Caco-2 (cell line): ENCODE measurements around the gene DDX3X. TPM values are rescaled to one million over a fixed set of nuclear protein-coding genes. Genes with fewer than 3 reads are reported as not detected.

ENCODE experiments used
- BruUV-seq: library from RNA; stranded (reverse); fragments of 400-500 nt; replicated peaks from 2 replicates; lab custom pipeline; 2021; lab: Mats Ljungman, UMichigan
- CTCF ChIA-PET: fragments of 300-600 bp; sonication (Branson Sonifier 250); formaldehyde crosslinking; loops from one replicate; lab custom pipeline; 2022; ENCODE audit warnings: antibody characterized with exemption; lab: Charles Lee
- POLR2A ChIA-PET: fragments of 300-600 bp; sonication (Branson Sonifier 250); formaldehyde crosslinking; loops from one replicate; lab custom pipeline; 2022; ENCODE audit warnings: antibody characterized with exemption; lab: Charles Lee
- DNase-seq, 2 experiments: peaks; one replicate each; pipeline versions ENCODE4 v3.0.0 to v3.0.0-alpha.2; 2020 to 2022
- H3K27me3 ChIP-seq: replicated peaks from 2 replicates; pipeline ENCODE4 v1.6.0; 2011; ENCODE audit warnings: low read length; ENCODE audit not compliant: control insufficient read depth, insufficient read depth
- H3K36me3 ChIP-seq: 2 replicates; pipeline ENCODE4 v1.5.1; 2011; ENCODE audit warnings: low read length; ENCODE audit not compliant: control insufficient read depth, insufficient read depth
- H3K4me1 ChIP-seq: fragments of 250-450 bp; sonication (Bioruptor Pico); 2 replicates; pipeline ENCODE4 v1.5.1; 2020; ENCODE audit warnings: mild to moderate bottlenecking
- H3K4me3 ChIP-seq: 2 replicates; pipeline ENCODE4 v1.5.1; 2011; ENCODE audit warnings: low read depth, mild to moderate bottlenecking, control low read depth, low read length
- H3K9me3 ChIP-seq: fragments of 250-450 bp; sonication (Bioruptor Pico); 2 replicates; pipeline ENCODE4 v1.5.1; 2020; ENCODE audit warnings: mild to moderate bottlenecking, moderate library complexity
- H3K27ac Mint-ChIP-seq: one replicate; pipeline ENCODE4 v1.8.0; 2022; ENCODE audit warnings: mixed read lengths; ENCODE audit not compliant: unreplicated experiment
- H3K27me3 Mint-ChIP-seq: one replicate; pipeline ENCODE4 v1.8.0; 2022; ENCODE audit warnings: mixed read lengths; ENCODE audit not compliant: insufficient read depth, unreplicated experiment
- H3K36me3 Mint-ChIP-seq: one replicate; pipeline ENCODE4 v1.8.0; 2022; ENCODE audit warnings: mild to moderate bottlenecking, mixed read lengths; ENCODE audit not compliant: insufficient read depth, unreplicated experiment
- H3K4me1 Mint-ChIP-seq: one replicate; pipeline ENCODE4 v1.8.0; 2022; ENCODE audit warnings: low read depth, mixed read lengths; ENCODE audit not compliant: unreplicated experiment
- H3K4me3 Mint-ChIP-seq: one replicate; pipeline ENCODE4 v1.8.0; 2022; ENCODE audit warnings: mild to moderate bottlenecking, moderate library complexity, mixed read lengths; ENCODE audit not compliant: unreplicated experiment
- H3K9me3 Mint-ChIP-seq: one replicate; pipeline ENCODE4 v1.8.0; 2022; ENCODE audit warnings: mixed read lengths; ENCODE audit not compliant: unreplicated experiment
- intact Hi-C: fragments of 100-400 bp; cut with micrococcal nuclease; formaldehyde crosslinking; loops from one replicate; pipeline ENCODE4 v1.10.0; 2022; ENCODE audit not compliant: unreplicated experiment
- total RNA-seq: library from RNA; stranded (reverse); gene quantifications from 2 replicates; pipeline ENCODE4 v1.2.3, GENCODE V29; 2022
- TF ChIP-seq, protein P1 (sequence below), 2 experiments: fragments of 200-600 bp in 1 of 2; IDR thresholded peaks; 1 replicate in 1 of 2; 2 replicates in 1 of 2; pipeline versions ENCODE4 v1.5.1 to v1.8.0; 2011 to 2022; ENCODE audit warnings: antibody characterized with exemption in 1 of 2, control low read depth in 1 of 2, inconsistent platforms in 1 of 2, low read depth in 1 of 2, low read length in 1 of 2, mild to moderate bottlenecking in 1 of 2, moderate library complexity in 1 of 2; ENCODE audit not compliant: insufficient read depth in 1 of 2, severe bottlenecking in 1 of 2, unreplicated experiment in 1 of 2

DDX3X gene
- total RNA-seq, 1 experiment from 2014 or later, result 302 TPM

DNA sequence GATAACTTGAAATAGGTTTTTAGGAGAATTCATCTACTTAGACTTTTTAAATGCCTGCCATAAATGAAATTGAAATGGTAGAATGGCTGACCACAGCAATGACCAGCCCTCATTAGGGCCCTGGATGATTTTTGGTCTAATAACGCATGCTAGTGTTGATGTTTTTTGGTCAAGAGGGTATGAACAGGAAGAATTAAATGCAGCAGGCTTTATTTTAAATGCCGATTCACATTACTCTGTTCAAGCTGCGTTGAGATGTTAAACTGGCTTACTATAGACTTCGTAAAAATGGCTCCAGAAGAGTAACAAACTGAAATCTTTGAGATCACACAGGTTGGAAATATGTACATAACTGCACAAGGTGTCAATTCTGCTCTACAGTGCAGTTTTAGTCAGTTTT lies 14.6 kb downstream of the DDX3X start:
- no peaks in the 10 kb centered on the region; the same call in 1 of the 2 replicates for H3K36me3 ChIP-seq
- DNase-seq, result no peak
- BruUV-seq, result no TSS peak
- no peaks in the 10 kb centered on the region for H3K9me3 ChIP-seq
- peaks cover 78% of the 10 kb centered on the region for H3K36me3 Mint-ChIP-seq
- no peaks in the 10 kb centered on the region for H3K27me3 Mint-ChIP-seq
- H3K4me3 ChIP-seq, result no peak overlapping the region
- no peaks in the 10 kb centered on the region for H3K4me1 Mint-ChIP-seq
- H3K27ac Mint-ChIP-seq, result no peak overlapping the region
- ChIA-PET CTCF (no interaction called here), POLR2A (no interaction called here)
- intact Hi-C loops, result no loop called here
- TF ChIP-seq, protein P1, sequence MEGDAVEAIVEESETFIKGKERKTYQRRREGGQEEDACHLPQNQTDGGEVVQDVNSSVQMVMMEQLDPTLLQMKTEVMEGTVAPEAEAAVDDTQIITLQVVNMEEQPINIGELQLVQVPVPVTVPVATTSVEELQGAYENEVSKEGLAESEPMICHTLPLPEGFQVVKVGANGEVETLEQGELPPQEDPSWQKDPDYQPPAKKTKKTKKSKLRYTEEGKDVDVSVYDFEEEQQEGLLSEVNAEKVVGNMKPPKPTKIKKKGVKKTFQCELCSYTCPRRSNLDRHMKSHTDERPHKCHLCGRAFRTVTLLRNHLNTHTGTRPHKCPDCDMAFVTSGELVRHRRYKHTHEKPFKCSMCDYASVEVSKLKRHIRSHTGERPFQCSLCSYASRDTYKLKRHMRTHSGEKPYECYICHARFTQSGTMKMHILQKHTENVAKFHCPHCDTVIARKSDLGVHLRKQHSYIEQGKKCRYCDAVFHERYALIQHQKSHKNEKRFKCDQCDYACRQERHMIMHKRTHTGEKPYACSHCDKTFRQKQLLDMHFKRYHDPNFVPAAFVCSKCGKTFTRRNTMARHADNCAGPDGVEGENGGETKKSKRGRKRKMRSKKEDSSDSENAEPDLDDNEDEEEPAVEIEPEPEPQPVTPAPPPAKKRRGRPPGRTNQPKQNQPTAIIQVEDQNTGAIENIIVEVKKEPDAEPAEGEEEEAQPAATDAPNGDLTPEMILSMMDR (IDR thresholded peaks at IDR 0.05; ENCODE audit: insufficient read depth in 1 of 2, low read depth in 1 of 2, low read length in 1 of 2, severe bottlenecking in 1 of 2, unreplicated experiment in 1 of 2), result no peak
- H3K4me3 Mint-ChIP-seq, result no peak overlapping the region
- no peaks in the 10 kb centered on the region for H3K27me3 ChIP-seq
- no peaks in the 10 kb centered on the region for H3K9me3 Mint-ChIP-seq
- no peaks in the 10 kb centered on the region for H3K4me1 ChIP-seq

DNA sequence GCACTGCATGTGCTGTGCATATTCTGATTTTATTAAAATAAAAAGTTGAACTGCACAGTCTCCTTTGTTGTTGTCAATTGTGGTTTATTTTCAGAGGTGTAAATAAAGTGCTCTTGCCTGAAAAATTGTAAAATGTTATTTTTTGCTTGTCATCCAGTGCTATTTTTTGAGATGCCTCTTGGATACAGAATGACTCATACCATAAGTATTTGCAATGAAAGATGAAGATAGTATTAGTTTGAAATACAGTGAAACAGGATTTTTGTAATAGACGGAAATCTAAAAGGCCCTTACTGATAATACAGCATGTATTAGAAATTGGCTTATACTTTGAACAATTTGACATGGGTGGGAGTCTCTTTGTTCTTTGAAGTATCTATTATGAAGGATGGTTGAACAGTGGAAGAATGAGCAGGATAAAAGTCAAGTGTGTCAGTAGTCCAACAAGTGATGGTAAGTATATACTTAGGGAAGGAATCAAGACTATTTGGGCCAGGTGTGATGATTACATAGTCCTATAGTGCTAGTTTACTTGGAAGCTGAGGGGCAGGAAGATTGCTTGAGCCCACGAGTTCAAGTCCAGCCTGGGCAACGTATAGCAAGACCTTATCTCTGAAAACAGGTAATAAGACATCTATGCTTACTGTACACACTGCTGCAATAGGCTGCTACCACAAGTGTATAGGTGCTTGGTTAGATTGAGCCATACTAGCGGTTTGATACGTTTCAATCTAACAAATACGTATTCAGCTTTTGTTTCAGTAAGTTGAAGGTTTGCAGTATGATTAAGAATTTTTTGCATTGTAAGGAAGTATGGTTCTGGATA lies 16.4 kb downstream of the DDX3X start:
- CTCF ChIA-PET, result no interaction called here
- no TSS peak for BruUV-seq
- Mint-ChIP-seq H3K27me3 (no peaks in the 10 kb centered on the region), H3K36me3 (peaks cover 71% of the 10 kb centered on the region), H3K4me3 (no peak overlapping the region), H3K9me3 (no peaks in the 10 kb centered on the region), H3K27ac (peak overlapping the region; percentile 29), H3K4me1 (no peaks in the 10 kb centered on the region)
- Histone ChIP-seq H3K4me3 (no peak overlapping the region), H3K4me1 (no peaks in the 10 kb centered on the region), H3K9me3 (no peaks in the 10 kb centered on the region), H3K36me3 (no peaks in the 10 kb centered on the region; the same call in 1 of the 2 replicates), H3K27me3 (no peaks in the 10 kb centered on the region)
- TF ChIP-seq, protein P1 (IDR thresholded peaks at IDR 0.05; ENCODE audit: insufficient read depth in 1 of 2, low read depth in 1 of 2, low read length in 1 of 2, severe bottlenecking in 1 of 2, unreplicated experiment in 1 of 2), result no peak
- POLR2A ChIA-PET, result no interaction called here
- intact Hi-C loops, result loop anchor here (5.0 kb wide), 1 partner anchor 73 kb away; no protein-coding TSS in a partner anchor
- no peak for DNase-seq

DNA sequence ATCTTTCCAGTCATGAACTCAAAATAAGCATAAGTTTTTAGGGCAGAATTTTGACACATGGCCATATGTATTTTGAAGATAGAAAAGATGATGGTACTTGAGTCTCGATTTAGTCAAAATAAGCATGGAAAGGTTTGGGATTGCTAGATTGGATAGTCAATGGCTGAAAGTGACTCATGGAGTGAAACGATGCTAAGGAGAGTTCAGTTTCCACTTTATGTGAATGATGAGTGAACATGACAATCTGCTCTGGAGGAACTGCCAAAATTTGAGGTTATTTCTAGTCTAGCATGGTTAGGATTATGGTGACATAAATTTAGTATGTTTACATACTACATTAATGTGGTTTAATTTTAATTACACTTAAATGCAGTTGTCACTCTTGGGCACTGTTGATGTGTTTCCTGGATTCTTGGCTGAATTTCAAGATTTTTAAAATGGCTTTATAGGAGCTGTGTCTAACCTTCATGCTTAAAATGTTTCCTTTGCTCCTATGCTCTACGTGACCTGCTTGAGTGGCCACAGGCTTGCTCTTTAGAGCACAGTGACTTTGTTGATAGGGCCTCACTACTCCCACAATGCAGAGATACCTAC lies 17.1 kb downstream of the DDX3X start:
- Mint-ChIP-seq H3K27ac (peak overlapping the region; percentile 29), H3K27me3 (no peaks in the 10 kb centered on the region), H3K9me3 (no peaks in the 10 kb centered on the region), H3K4me1 (no peaks in the 10 kb centered on the region), H3K36me3 (peaks cover 69% of the 10 kb centered on the region), H3K4me3 (no peak overlapping the region)
- no peaks in the 10 kb centered on the region for H3K4me1 ChIP-seq
- no peaks in the 10 kb centered on the region; the same call in 1 of the 2 replicates for H3K36me3 ChIP-seq
- TF ChIP-seq, protein P1 (IDR thresholded peaks at IDR 0.05; ENCODE audit: insufficient read depth in 1 of 2, low read depth in 1 of 2, low read length in 1 of 2, severe bottlenecking in 1 of 2, unreplicated experiment in 1 of 2), result no peak
- no TSS peak for BruUV-seq
- ChIA-PET POLR2A (no interaction called here), CTCF (no interaction called here)
- H3K4me3 ChIP-seq, result no peak overlapping the region
- no peaks in the 10 kb centered on the region for H3K9me3 ChIP-seq
- no peak for DNase-seq
- no peaks in the 10 kb centered on the region for H3K27me3 ChIP-seq
- intact Hi-C loops, result loop anchor here (5.0 kb wide), 1 partner anchor 74 kb away; no protein-coding TSS in a partner anchor
